Activated naive CD4-positive, alpha-beta T cell (primary cell): Measurements from ENCODE around the gene DIS3.
A peak's percentile ranks its signal among the peaks of the same experiment; 100 is the strongest.
"Not testable (repeated sequence)": the region's sequence is repeated elsewhere in the genome, so short reads cannot be mapped to it uniquely, and the experiment has no call there.

Experiments
- DNase-seq, 4 experiments: peaks; one replicate each; lab custom pipeline; 2025; lab: John Stamatoyannopoulos, UW

DIS3 gene, protein sequence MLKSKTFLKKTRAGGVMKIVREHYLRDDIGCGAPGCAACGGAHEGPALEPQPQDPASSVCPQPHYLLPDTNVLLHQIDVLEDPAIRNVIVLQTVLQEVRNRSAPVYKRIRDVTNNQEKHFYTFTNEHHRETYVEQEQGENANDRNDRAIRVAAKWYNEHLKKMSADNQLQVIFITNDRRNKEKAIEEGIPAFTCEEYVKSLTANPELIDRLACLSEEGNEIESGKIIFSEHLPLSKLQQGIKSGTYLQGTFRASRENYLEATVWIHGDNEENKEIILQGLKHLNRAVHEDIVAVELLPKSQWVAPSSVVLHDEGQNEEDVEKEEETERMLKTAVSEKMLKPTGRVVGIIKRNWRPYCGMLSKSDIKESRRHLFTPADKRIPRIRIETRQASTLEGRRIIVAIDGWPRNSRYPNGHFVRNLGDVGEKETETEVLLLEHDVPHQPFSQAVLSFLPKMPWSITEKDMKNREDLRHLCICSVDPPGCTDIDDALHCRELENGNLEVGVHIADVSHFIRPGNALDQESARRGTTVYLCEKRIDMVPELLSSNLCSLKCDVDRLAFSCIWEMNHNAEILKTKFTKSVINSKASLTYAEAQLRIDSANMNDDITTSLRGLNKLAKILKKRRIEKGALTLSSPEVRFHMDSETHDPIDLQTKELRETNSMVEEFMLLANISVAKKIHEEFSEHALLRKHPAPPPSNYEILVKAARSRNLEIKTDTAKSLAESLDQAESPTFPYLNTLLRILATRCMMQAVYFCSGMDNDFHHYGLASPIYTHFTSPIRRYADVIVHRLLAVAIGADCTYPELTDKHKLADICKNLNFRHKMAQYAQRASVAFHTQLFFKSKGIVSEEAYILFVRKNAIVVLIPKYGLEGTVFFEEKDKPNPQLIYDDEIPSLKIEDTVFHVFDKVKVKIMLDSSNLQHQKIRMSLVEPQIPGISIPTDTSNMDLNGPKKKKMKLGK

DNA sequence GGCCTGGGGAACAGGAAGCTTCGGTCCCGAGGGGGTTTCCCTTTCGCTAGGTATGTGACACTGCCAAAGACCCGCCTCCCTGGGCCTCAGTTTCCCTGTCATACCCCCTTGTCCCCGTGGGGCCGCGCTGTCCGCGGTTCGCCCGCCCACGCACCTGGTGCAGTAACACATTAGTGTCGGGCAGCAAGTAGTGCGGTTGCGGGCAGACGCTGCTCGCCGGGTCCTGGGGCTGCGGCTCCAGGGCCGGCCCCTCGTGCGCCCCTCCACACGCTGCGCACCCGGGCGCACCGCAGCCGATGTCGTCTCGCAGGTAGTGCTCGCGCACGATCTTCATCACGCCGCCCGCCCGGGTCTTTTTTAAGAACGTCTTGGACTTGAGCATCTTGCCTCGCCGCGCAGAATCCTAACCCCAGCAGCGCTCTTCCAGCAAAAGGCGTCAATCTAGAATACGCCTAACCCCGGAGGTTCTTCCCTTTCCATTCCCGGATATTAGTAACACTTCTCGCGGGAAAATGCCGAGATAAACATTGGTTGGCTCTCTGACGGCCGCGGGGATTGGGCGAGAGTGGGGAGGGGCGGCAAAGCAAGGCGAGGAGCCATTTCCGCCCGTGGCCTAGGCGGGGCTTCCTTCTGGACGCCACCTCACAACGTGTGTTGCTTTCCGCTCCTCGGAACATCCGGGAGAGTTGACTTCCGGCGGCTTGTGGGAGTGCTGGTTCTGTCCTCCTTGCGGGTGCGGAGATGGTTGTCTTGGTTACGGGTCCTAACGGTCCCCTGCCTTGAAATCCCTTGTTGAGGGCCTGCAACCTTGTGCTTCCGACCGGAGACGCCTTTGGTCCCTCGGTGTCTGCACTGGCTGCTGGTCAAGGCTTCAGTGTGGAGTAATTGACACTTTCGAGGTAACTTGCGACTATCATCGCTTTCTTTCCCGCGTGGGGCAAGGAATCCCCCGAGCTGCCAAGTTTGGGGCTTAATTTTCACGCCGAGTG is at the start of gene DIS3, which contains the start of gene PIBF1:
DIS3 (minus strand) TSS at position 450 of the 989 bp plus-strand sequence; CDS start at position 382, 68 bp downstream.
PIBF1 (plus strand) TSS at position 683 of the 989 bp plus-strand sequence. CDS start 1,337 bp downstream, outside the sequence.
- DNase-seq, result peak; percentile 81 to 91 (median 87)

DNA sequence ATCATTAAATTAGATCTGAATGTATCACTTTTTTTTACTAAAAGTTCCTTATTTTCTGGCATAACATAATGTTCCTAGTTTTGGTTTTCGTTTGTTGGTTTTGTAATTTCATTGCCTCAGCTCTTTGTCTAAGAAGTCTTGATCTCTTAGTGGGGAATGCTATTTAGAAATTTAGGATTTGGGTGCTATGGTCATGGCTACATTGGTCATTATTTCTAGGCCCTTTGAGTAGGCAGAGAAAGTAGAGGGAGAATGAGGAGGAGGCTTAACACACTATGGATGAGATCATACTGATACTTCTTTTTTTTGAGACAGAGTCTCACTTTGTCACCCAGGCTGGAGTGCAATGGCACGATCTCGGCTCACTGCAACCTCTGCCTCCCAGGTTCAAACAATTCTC is 42.0 kb upstream of the DIS3 start:
- DNase-seq, result no peak

DNA sequence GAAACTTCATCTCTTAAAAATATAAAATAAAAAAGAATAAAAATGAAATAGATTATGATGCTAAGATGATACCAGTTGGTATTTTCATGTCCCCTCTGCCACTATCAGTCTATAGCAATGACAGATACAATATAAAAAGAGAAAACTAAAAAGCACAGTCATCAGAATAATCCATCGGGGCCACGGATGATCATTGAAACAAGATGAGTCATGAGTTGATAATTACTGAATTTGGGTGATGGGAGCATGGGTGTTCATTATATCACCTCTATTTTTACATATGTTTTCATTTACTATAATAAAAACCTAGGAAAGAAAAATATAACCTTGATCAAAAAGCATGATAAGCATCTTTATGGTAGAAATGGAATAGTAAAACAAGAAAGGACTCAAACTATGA is 41.4 kb upstream of the DIS3 start:
- DNase-seq, result no peak

DNA sequence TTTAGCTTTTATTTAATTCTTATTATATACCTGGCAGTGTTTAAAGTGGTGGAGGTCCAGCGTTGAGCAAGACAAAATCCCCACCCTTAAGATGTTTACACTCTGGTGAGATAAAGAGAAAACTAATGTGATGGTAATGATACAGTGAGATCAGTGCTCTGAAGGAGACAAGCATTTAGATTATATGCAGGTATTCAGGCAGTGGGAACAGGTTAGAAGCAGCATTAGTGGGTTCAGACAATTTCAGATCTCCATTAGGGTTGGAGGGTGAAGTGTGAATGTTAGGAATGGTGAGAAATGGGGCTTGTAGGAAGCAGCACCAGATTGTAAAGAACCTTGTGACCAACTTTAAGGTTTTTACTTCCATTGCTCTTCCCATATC is 39.2 kb upstream of the DIS3 start:
- no peak for DNase-seq

DNA sequence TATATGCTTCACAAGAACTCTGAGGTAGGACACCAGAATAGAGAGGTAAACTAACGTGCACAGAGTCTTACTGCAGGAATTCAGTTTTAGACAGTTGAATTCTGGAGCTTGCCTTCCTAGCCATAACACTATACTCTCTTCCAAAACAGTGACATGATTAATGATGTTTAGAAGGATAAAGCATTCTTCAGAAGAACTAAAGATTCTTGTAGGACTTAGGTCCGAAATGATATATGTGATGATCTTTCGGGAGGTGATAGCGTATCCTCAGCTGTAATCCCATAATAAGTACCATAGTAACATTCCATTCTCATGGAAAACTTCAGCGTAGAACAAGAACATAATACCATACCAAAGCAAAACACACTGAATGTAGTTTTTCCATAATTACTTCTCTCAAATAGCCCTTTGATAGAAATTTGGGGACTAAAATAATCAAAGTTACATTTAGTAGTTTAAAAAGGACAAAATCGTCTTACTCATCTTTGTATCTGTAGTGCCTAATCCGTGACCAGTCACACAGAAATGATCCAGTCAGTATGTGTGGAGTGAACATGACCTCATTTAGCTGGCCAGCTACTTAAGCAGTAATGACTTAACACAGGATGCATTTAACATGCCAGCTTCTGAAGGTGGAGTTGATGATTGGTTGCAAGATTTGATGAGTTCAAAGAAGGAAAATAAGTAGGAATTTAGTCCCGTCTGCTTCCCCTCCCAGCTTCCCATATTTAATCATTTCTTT is 38.6 kb upstream of the DIS3 start:
- no peak for DNase-seq

DNA sequence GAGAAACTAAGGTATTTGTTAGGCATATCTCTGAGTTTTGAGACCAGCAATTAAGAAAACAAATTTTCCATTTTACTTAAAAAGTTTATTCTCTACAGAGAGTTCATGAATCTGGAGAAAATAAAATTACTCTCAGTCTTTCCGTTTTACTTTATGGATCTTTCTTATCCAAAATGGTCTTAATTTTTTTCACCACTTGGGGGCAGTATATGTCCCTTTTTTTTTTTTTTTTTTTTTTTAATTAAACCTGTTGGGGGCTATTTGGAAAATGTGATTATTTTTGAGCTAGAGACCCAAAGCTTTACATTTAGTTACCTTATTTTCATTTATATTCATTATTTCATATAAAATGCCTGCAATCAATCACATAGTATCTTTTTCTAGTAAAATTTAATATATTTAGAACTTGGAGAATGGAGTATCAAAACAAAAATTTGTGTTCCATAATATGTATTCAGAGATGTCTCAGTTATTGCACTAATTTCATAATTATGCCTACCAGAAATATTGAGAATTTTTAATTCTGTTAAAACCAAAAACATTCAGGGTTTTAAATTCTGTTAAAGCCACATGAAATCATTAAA is 27.3 kb upstream of the DIS3 start:
- DNase-seq, result no peak

DNA sequence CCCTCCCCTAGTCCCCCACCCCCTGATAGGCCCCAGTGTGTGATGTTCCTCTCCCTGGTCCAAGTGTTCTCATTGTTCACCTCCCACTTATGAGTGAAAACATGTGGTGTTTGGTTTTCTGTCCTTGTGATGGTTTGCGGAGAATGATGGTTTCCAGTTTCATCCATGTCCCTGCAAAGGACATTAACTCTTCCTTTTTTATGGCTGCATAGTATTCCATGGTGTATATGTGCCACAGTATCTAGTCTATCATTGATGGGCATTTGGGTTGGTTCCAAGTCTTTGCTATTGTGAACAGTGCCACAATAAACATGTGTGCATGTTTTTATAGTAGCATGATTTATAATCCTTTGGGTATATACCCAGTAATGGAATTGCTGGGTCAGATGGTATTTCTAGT is 24.8 kb upstream of the DIS3 start:
- DNase-seq, result not testable (repeated sequence)

DNA sequence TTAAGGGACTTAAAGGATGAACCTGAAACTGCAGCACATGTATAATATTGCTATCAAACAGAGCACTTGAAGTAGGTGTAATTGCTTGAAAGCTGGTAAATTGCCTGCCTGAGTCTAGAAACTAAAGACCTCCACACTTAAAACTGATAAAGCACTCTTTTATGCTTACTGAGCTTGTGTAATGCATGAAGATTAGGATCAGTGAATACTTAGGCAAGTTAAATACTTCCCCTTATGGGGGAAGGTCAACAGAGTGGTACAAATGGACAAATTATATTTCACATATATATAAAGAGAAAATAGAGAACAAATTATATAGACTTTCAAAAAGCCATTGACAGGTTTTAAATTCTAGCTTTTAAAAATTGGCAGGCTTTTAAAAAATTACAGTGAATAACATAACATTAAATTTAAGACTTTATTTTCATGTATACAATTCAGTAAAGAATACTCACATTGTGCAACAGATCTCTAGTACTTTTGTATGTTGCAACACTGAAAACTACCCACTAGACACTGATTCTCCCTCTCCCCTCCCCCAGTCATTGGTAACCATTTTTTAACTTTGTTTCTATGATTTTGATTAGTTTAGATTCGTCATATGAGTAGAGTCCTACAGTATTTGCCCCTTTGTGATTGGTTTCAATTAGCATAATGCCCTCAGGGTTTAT is 24.1 kb upstream of the DIS3 start:
- no peak for DNase-seq

DNA sequence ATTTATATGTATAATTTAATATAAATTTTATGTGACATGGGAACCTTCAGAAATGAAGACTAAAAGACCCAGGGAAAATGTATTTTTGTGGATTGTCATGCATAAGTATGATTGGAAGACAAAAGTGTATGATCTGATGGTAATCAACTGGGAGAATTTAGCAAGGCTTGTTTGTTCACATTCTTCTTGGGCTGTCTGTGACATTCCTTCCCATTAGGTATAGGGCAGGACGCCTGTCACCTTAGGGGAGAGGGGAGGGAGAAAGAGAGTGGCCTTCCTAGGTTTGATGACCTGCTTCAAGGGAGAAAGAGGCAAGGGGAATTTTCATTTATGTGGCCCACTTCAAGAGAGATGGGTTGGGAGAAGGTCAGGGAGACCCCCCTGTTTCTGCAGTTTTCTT is 22.6 kb upstream of the DIS3 start:
- no peak for DNase-seq

DNA sequence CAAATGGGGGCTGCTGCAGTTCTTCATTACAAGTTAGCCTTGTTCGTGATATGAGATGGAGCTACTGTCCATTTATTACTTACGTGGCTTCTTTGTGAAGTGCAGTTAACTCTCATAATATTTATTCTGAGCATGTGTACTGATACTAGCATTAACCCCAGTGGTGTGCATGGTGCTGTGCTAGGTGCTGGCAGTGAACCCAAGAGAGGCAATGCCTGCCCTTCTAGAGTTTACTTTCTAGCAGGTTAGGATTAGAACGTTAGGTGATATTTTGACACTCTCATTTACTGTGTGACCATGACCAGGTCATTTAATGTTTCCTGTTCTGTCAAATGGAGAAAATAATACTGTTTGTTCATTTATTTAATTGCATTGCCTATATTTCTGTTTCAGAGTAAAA is 17.1 kb upstream of the DIS3 start:
- no peak for DNase-seq

DNA sequence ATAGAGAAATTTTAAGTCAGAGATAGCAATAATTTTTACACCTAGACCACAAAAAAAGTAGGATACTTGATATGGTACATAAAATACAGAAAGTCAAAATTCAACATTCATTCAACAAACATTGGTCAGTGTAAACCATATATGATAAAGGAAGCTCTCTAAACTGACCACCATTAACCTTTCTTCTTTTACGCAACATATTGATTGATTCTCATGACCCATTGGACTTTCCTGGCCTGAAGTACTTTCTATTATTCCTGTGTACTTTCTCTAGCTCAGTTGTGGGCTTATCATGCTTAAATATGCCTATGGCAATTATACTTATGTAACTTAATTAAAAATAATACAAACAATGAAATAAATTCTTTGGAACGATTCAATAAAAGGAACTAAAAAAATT is 10.9 kb upstream of the DIS3 start:
- no peak for DNase-seq

DNA sequence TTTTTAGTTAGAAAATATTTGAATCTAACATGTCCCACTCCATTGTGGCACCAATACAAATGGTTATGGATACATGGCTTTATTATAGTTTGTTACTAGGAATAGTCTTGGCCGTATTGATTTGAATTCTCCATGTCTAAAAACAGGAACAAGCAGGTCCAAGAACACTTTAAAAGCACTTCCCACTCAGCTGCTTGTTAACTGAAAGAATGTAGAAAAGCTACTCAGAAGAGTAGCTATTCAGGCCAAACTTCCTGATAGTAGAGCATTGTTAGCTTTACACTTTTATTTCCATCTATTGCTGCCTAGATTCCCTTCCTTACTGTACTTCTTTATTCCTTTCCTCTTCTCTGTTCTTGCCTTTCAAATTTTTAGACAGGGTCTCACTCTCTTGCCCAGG is 7.1 kb upstream of the DIS3 start:
- no peak for DNase-seq

DNA sequence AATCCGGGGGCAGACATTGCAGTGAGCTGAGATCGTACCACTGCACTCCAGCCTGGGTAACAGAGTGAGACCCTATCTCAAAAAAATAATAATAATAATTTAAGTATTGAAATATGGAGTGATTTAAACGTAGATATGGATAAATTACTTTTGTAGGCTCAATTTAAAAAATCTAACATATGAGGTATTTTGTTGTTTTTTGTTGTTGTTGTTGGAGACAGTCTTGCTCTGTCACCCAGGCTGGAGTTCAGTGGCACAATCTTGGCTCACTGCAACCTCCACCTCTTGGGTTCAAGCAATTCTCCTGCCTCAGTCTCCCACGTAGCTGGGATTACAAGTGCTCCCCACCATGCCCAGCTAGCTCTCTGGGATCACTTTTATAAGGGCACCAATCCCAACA is 3.0 kb upstream of the DIS3 start:
- DNase-seq, result not testable (repeated sequence)

DNA sequence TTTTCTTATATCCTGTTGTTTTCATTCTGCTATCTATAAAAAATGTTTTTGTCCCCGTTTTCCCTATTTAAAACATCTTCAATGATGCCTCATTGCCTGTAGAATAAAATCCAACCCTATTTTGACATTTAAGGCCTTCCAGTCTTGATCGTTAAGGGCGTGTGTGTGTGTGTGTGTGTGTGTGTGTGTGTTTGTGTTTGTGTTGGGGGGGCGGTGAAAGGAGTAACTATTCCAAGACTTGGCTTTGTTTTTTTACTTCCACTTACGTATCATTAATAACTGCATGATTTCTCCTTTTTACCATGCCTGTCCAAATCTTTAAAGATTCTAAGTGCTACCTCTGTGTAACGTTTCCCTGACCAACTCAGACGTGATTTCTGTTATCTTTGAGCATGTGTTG is 1.0 kb upstream of the DIS3 start:
- DNase-seq, result no peak

DNA sequence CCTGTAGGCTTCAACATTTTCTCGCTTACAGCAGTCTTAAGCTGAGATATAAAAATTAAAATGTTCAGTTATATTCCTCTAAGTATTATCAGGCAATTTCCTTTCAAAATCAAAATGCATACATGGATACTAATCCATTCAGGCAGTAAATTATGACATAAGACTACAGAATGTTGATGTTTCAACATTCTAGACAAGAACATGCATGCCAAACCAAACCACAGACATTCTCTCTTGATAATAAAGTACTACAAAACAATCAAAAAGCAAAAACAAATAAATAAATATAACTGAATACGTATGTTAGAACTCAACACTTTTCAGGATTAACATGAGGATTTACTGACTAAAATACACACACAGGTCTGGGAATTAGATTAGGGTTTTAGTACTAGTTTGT is 7.7 kb downstream of the DIS3 start:
- no peak for DNase-seq

DNA sequence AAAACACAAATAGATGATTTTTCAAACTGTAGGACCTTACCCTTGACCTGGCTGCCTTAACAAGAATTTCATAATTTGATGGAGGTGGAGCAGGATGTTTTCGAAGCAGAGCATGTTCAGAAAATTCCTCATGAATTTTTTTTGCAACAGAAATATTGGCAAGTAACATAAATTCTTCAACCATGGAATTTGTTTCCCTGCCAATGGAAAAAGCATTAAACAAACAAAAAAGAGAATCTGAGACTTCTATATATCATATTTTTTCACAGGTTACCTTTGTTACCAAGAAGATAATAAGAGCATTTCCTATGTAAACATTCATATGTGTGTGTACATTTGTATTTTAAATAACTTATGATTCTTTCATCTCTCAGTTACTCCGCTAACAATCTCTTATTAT is 18.3 kb downstream of the DIS3 start:
- no peak for DNase-seq

DNA sequence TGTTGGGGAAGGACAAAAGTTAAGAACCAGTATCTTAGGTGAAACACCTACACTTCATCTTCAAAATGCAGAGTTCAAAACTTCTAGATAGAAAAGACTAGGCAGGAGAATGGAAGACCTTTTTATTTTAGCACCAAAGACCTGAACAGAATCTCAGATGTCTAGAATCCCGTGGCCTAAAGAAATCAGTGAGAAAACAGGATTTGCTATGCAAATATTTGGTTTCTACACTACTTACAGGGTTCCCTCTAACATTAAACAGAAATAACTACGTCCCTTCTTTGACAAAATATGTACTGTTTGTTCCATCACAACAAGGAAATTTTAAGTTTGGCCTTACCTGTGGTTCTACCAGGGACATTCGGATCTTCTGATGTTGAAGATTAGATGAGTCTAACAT is 21.5 kb downstream of the DIS3 start:
- DNase-seq, result no peak

DNA sequence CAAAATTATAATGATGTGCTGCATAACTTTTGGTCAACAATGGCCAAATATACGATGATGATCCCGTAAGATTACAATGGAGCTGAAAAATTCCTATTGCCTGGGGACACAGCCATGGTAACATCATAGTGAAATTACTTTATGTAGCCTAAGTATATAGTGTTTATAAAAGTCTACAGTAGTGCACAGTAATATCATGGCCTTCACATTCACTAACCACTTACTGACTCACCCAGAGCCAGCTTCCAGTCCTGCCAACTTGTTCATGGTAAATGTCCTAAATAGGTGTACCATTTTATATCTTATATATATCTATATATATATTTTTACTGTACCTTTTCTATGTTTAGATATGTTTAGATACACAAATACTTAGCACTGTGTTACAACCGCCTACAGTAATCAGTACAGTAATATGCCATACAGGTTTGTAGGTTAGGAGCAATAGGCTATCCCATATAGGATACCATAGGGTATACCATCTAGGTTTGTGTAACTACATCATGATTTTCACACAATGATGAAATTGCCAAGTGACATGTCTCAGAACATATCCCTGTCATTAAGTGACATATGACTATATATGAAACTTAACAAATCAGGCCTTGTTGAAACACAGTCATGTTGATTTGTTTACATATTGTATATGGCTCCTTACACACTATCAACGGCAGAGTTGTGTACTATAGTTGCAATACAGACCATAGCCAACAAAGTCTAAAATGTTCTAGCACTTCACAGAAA is 23.7 kb downstream of the DIS3 start:
- no peak for DNase-seq

DNA sequence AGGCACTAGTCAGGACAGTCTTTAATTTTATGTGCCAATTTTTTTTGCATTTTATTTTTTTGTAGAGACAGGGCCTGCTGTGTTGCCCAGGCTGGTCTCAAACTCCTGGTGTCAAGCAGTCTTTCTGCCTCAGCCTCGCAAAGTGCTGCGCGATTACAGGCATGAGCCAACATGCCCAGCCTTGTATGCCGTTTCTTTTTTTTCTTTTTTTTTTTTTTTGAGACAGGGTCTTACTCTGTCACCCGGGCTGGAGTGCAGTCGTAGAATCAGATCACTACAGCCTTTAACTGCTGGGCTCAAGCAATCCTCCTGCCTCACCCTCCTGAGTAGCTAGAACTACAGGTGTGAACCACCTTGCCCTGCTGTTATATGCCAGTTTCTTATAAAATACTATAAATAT is 27.6 kb downstream of the DIS3 start:
- DNase-seq, result no peak
